LHCN-M2 (cell line): ENCODE data around the gene HAS3. TPM values are rescaled to one million over a fixed set of nuclear protein-coding genes. Genes with fewer than 3 reads are reported as not detected.
"Not testable (repeated sequence)": the region's sequence is repeated elsewhere in the genome, so short reads cannot be mapped to it uniquely, and the experiment has no call there.

Experiments used
- DNase-seq: peaks from one replicate; pipeline ENCODE4 v3.0.0-alpha.2; 2012; ENCODE audit warnings: low read depth
- total RNA-seq: library from RNA; depleted of rRNA; stranded (reverse); fragments of >200 nt; gene quantifications from 2 replicates; pipeline ENCODE4 v1.2.3, GENCODE V29; 2014; rRNA removed

HAS3 gene
- total RNA-seq, 1 experiment from 2014 or later, result 0.23 TPM

- DNase-seq, result peak; percentile 19
Measured at GRCh38 chr16:69143116-69143515, 37.7 kb downstream of the HAS3 start.

GRCh38 chr16:69145658-69146057 is 40.2 kb downstream of the HAS3 start:
- peak; percentile 76 for DNase-seq

GRCh38 chr16:69149621-69150020 is 44.2 kb downstream of the HAS3 start:
- DNase-seq, result not testable (repeated sequence)

- DNase-seq, result peak; percentile 67
Measured at GRCh38 chr16:69150146-69150865, 44.9 kb downstream of the HAS3 start.

- no peak for DNase-seq
Measured at GRCh38 chr16:69157196-69157595, 51.7 kb downstream of the HAS3 start.

DNA sequence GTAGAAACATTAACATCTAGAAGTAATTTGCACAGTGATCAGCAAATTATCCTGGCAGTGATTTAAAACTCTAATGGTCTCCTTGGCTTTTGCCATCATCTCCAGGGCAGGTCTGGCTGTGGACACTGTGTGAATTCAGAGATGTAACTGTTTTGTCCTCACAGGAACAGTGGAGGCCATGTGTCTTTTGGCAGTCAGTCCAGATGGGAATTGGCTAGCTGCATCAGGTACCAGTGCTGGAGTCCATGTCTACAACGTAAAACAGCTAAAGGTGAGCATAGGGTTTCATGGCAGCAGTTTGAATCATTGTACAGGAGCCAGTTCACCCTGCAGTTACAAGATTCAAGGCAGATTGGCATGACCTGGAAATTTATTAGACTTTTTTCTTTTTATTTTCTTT is 54.7 kb downstream of the HAS3 start:
- DNase-seq, result no peak

DNA sequence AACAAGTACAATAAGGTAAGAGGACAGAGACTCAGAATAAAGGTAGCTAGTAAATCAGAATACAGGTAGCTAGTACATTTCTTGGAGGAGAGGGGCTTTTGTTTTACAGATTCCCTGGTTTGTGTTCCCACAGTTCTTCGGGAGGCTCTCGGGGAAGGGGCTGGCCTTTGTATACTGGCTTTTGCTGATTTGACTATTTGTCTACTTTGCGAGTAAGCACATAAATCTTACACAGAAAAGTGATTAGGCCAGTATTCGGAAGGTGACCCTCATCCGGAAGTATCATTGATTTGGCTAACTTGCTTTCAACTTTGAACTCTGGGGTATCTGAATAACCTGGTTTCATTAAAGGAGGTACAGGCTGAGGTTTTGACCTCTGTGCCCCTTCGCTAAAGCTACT is 60.1 kb downstream of the HAS3 start:
- no peak for DNase-seq

DNA sequence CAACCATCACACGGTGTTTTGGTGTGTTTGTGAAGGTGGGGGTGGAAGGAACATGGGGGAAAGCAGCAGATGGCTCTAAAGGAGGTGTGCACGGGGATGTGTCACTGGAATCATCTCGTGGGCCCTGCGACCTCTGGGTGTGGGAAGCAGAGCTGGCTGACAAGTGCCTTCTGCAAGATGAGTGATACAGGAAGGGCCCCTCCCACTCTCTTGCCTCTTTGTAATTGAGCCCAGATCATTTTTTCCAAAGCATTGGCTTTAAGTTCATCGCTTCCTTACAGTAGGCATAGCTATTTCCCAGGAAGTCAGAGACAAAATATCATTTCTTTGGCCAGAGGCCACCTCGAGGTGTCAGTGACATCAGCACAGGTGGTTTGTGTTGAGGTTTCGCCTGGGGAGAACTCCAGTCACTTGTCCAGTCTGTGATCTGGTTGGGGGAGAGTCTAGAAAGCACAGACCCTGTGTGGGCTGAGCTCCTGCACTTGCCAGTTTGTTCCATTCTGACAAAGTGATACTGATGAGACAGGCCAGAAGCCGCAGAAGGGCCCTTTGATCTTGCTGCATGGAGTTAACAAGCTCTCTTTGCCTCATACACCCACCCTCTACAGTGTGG is 60.9 kb downstream of the HAS3 start:
- DNase-seq, result peak; percentile 29

DNA sequence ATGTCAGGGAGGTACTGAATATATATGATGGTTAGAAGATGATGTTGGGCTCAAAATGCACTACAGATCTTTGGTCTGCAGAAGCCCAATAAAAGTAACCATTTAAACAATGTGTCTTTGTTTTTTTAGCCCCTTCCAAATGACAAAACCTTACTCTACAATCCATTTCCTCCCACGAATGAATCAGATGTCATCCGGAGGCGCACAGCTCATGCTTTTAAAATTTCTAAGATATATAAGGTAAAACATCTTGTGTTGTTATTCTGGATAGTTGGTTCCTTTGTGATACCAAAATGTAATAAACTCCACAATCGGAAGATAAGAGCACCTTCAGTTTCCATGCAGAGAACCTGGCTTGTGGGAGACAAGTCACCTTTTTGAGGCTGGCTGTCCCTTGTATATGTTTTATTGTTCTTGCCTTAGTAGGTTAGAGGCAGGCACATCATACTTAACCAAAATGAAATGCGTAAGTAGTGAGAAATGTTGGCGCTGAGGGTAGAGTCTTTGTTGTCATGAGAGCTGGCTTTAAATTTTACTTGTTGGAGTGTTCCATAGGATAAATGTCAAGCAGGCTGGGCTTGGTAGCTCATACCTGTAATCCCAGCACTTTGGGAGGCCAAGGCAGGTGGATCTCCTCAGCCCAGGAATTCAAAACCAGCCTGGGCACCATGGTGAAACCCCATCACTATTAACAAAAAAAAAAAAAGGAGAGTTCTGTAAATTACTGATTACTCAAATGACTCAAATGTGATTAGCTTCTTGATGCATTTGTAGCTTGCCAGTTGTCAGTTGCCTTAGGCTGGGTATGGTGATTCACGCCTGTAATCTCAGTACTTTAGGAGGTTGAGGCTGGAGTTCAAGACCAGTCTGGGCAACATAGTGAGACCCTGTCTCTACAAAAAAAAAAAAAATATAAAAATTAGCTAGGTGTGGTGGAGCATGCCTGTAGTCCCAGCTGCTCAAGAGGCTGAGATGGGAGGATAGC is 61.8 kb downstream of the HAS3 start:
- no peak for DNase-seq

Other genes with a start within 250 kb of the HAS3 start
- gene CHTF8, start 26.9 kb downstream of the HAS3 start, total RNA-seq, result 53.7 and 67.9 TPM in 2 replicates
- gene UTP4, start 27.0 kb downstream of the HAS3 start, total RNA-seq, result 24.3 and 28.5 TPM in 2 replicates
- gene SNTB2, start 81.5 kb downstream of the HAS3 start, total RNA-seq, result 18.5 and 29.6 TPM in 2 replicates
- 41.3 and 43.6 TPM in 2 replicates for gene VPS4A, start 205.7 kb downstream of the HAS3 start, total RNA-seq
- gene PDF, start 224.9 kb downstream of the HAS3 start, total RNA-seq, result 39.6 and 40.5 TPM in 2 replicates
- gene COG8, start 233.9 kb downstream of the HAS3 start, total RNA-seq, result 48.8 and 48.9 TPM in 2 replicates
- 30.8 and 34.0 TPM in 2 replicates for gene NIP7, start 234.1 kb downstream of the HAS3 start, total RNA-seq
- gene TMED6, start 246.1 kb downstream of the HAS3 start, total RNA-seq, result not detected in 2 replicates